WTC11 (cell line): ENCODE measurements around the gene NMUR1.

Experiments used
- CREB1 ChIP-seq: sonication (generic); formaldehyde crosslinking; IDR thresholded peaks from 2 replicates; pipeline ENCODE4 v1.8.0; 2023; ENCODE audit warnings: mild to moderate bottlenecking, missing genetic modification reagents
- CREM ChIP-seq: sonication (generic); formaldehyde crosslinking; IDR thresholded peaks from 2 replicates; pipeline ENCODE4 v1.8.1; 2022; ENCODE audit warnings: mild to moderate bottlenecking, missing genetic modification reagents, moderate library complexity
- ZNF416 ChIP-seq: fragments of 250-450 bp; sonication (Bioruptor Pico); IDR thresholded peaks from 2 replicates; pipeline ENCODE4 v1.9.0; 2021; ENCODE audit warnings: mild to moderate bottlenecking, inconsistent platforms
- TF ChIP-seq, protein P1 (sequence below): fragments of 200-600 bp; IDR thresholded peaks from 2 replicates; pipeline ENCODE4 v1.8.0; 2022; ENCODE audit warnings: antibody characterized with exemption
- TF ChIP-seq, protein P2 (sequence below): sonication (generic); formaldehyde crosslinking; IDR thresholded peaks from 2 replicates; pipeline ENCODE4 v1.8.0; 2022; ENCODE audit warnings: mild to moderate bottlenecking, missing genetic modification reagents
- TF ChIP-seq, protein P3 (sequence below): fragments of 250-450 bp; sonication (Bioruptor Pico); IDR thresholded peaks from 2 replicates; pipeline ENCODE4 v1.9.0; 2021; ENCODE audit warnings: moderate library complexity, mild to moderate bottlenecking, inconsistent platforms, borderline replicate concordance
- TF ChIP-seq, protein P4 (sequence below): sonication (generic); formaldehyde crosslinking; IDR thresholded peaks from 2 replicates; pipeline ENCODE4 v1.8.1; 2023; ENCODE audit warnings: mild to moderate bottlenecking, missing genetic modification reagents

DNA sequence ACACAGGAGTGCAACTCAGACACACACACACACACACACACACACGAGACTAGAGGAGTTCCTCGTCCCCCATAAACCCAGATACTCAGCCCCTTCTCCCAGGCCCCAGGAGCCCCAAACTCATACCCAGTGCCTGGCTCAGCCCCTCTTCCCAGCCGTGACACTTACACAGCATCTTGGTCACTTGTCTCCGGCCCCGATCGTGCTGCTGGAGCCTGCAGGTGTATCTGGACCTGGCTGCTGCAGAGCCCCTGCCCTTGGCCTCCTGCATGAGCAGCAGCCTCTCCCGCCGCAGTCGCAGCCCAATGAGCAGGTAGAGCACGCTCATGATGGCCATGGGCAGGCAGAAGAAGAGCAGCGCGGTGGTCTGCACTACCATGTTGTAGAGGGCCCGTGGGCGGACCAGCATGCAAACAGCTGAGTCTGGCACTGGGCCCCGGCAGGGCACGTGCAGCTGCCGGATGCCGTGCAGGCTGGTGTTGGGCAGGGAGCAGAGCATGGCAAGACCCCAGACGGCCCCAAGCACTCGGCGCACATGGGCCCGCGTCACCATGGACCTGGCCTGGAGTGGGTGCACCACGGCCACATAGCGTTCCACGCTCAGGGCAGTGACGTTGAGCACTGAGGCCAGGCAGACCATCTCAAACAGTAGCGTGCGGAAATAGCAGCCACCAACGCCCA is 2.1 kb downstream of the NMUR1 start:
- TF ChIP-seq, protein P1, sequence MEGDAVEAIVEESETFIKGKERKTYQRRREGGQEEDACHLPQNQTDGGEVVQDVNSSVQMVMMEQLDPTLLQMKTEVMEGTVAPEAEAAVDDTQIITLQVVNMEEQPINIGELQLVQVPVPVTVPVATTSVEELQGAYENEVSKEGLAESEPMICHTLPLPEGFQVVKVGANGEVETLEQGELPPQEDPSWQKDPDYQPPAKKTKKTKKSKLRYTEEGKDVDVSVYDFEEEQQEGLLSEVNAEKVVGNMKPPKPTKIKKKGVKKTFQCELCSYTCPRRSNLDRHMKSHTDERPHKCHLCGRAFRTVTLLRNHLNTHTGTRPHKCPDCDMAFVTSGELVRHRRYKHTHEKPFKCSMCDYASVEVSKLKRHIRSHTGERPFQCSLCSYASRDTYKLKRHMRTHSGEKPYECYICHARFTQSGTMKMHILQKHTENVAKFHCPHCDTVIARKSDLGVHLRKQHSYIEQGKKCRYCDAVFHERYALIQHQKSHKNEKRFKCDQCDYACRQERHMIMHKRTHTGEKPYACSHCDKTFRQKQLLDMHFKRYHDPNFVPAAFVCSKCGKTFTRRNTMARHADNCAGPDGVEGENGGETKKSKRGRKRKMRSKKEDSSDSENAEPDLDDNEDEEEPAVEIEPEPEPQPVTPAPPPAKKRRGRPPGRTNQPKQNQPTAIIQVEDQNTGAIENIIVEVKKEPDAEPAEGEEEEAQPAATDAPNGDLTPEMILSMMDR = no peak
- TF ChIP-seq, protein P2, sequence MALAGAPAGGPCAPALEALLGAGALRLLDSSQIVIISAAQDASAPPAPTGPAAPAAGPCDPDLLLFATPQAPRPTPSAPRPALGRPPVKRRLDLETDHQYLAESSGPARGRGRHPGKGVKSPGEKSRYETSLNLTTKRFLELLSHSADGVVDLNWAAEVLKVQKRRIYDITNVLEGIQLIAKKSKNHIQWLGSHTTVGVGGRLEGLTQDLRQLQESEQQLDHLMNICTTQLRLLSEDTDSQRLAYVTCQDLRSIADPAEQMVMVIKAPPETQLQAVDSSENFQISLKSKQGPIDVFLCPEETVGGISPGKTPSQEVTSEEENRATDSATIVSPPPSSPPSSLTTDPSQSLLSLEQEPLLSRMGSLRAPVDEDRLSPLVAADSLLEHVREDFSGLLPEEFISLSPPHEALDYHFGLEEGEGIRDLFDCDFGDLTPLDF (CRISPR knock-in tag) = no peak
- TF ChIP-seq, protein P3, sequence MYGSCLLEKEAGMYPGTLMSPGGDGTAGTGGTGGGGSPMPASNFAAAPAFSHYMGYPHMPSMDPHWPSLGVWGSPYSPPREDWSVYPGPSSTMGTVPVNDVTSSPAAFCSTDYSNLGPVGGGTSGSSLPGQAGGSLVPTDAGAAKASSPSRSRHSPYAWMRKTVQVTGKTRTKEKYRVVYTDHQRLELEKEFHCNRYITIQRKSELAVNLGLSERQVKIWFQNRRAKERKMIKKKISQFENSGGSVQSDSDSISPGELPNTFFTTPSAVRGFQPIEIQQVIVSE (CRISPR knock-in tag) = no peak
- no peak for TF ChIP-seq ZNF416 (CRISPR knock-in tag)
- no peak for TF ChIP-seq CREB1 (CRISPR knock-in tag)
- TF ChIP-seq, protein P4, sequence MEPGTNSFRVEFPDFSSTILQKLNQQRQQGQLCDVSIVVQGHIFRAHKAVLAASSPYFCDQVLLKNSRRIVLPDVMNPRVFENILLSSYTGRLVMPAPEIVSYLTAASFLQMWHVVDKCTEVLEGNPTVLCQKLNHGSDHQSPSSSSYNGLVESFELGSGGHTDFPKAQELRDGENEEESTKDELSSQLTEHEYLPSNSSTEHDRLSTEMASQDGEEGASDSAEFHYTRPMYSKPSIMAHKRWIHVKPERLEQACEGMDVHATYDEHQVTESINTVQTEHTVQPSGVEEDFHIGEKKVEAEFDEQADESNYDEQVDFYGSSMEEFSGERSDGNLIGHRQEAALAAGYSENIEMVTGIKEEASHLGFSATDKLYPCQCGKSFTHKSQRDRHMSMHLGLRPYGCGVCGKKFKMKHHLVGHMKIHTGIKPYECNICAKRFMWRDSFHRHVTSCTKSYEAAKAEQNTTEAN = no peak
- TF ChIP-seq CREM = no peak
